Thyroid gland (tissue), 4 donors: ENCODE measurements around the gene UBXN10.

Source experiments
- POLR2A ChIP-seq, 2 donors: fragments of 450-650 bp; IDR thresholded peaks; one replicate each; pipeline ENCODE4 v1.6.1; 2017; ENCODE audit warnings: antibody characterized with exemption in 2 of 2, mild to moderate bottlenecking in 2 of 2, moderate library complexity in 1 of 2
- TF ChIP-seq, protein P1 (sequence below), 6 experiments: fragments of 200-600 bp in 3 of 6; fragments of 450-650 bp in 3 of 6; sonication (generic) in 3 of 6; IDR thresholded peaks; one replicate each; pipeline ENCODE4 v1.5.1; 2016 to 2019; ENCODE audit warnings: antibody characterized with exemption in 6 of 6, mild to moderate bottlenecking in 2 of 6, inconsistent platforms in 1 of 6, moderate library complexity in 1 of 6

GRCh38 chr1:20141466-20141865 lies 44.4 kb upstream of the UBXN10 start:
- TF ChIP-seq, protein P1, sequence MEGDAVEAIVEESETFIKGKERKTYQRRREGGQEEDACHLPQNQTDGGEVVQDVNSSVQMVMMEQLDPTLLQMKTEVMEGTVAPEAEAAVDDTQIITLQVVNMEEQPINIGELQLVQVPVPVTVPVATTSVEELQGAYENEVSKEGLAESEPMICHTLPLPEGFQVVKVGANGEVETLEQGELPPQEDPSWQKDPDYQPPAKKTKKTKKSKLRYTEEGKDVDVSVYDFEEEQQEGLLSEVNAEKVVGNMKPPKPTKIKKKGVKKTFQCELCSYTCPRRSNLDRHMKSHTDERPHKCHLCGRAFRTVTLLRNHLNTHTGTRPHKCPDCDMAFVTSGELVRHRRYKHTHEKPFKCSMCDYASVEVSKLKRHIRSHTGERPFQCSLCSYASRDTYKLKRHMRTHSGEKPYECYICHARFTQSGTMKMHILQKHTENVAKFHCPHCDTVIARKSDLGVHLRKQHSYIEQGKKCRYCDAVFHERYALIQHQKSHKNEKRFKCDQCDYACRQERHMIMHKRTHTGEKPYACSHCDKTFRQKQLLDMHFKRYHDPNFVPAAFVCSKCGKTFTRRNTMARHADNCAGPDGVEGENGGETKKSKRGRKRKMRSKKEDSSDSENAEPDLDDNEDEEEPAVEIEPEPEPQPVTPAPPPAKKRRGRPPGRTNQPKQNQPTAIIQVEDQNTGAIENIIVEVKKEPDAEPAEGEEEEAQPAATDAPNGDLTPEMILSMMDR (IDR thresholded peaks at IDR 0.05): no peak
- TF ChIP-seq POLR2A (IDR thresholded peaks at IDR 0.05): no peak
